Epithelial cell of prostate (primary cell): ENCODE data around the gene NPC1.
A peak's percentile ranks its signal among the peaks of the same experiment; 100 is the strongest.

Experiments
- DNase-seq: peaks from one replicate; pipeline ENCODE4 v3.0.0-alpha.2; 2011; ENCODE audit warnings: low read depth, low spot score
- H3K27ac ChIP-seq: fragments of 450-650 bp; 2 replicates; pipeline ENCODE4 v1.5.1; 2017; ENCODE audit warnings: mild to moderate bottlenecking

The NPC1 gene

GRCh38 chr18:23612434-23613090 is 26.3 kb upstream of the NPC1 start:
- DNase-seq: no peak
- no peak overlapping the region for H3K27ac ChIP-seq

- DNase-seq: no peak
- H3K27ac ChIP-seq: no peak overlapping the region
These were observed 23.2 kb upstream of the NPC1 start for GRCh38 chr18:23609390-23610023.

- no peak overlapping the region for H3K27ac ChIP-seq
- DNase-seq: no peak
These were observed 21.9 kb upstream of the NPC1 start for GRCh38 chr18:23608211-23608610.

GRCh38 chr18:23605941-23606340 is 19.6 kb upstream of the NPC1 start:
- H3K27ac ChIP-seq: no peak overlapping the region

GRCh38 chr18:23599809-23600208 is 13.5 kb upstream of the NPC1 start:
- no peak for DNase-seq
- no peak overlapping the region for H3K27ac ChIP-seq

More at GRCh38 chr18:23605941-23606340, 19.6 kb upstream of the NPC1 start:
- DNase-seq: no peak

- no peak overlapping the region for H3K27ac ChIP-seq
- no peak for DNase-seq
These were observed 9.9 kb upstream of the NPC1 start for GRCh38 chr18:23596183-23596582.

GRCh38 chr18:23595591-23595990 is 9.3 kb upstream of the NPC1 start:
- H3K27ac ChIP-seq: no peak overlapping the region
- DNase-seq: no peak

- H3K27ac ChIP-seq: peak overlapping the region; percentile 81
- peak; percentile 89 for DNase-seq
These were observed 7.4 kb upstream of the NPC1 start for GRCh38 chr18:23593720-23594119.

GRCh38 chr18:23592911-23593310 is 6.6 kb upstream of the NPC1 start:
- H3K27ac ChIP-seq: peak overlapping the region; percentile 81
- DNase-seq: no peak

- H3K27ac ChIP-seq: no peak overlapping the region
- DNase-seq: no peak
These were observed 4.7 kb upstream of the NPC1 start for GRCh38 chr18:23591011-23591410.

GRCh38 chr18:23588836-23589560 is 2.7 kb upstream of the NPC1 start:
- no peak for DNase-seq
- peak overlapping the region; percentile 65 for H3K27ac ChIP-seq

- DNase-seq: no peak
- H3K27ac ChIP-seq: peak overlapping the region; percentile 98
These were observed 925 bp upstream of the NPC1 start for GRCh38 chr18:23587220-23587642.

GRCh38 chr18:23585897-23586248 is 433 bp downstream of the NPC1 start:
- peak overlapping the region; percentile 98 for H3K27ac ChIP-seq
- no peak for DNase-seq

GRCh38 chr18:23585007-23585871 is 1.1 kb downstream of the NPC1 start:
- no peak for DNase-seq
- H3K27ac ChIP-seq: peak overlapping the region; percentile 98

- peak overlapping the region; percentile 98 for H3K27ac ChIP-seq
- no peak for DNase-seq
These were observed 2.0 kb downstream of the NPC1 start for GRCh38 chr18:23584019-23584983.

GRCh38 chr18:23583071-23583865 is 3.0 kb downstream of the NPC1 start:
- H3K27ac ChIP-seq: no peak overlapping the region
- no peak for DNase-seq

GRCh38 chr18:23580677-23581367 is 5.5 kb downstream of the NPC1 start:
- DNase-seq: no peak

More at GRCh38 chr18:23580677-23581367, 5.5 kb downstream of the NPC1 start:
- H3K27ac ChIP-seq: peak overlapping the region; percentile 9
